ENCODE data around the gene STEAP3.

The STEAP3 gene

GRCh38 chr2:119248751-119249150 is 25.1 kb downstream of the STEAP3 start:
- DNase-seq = no peak

- DNase-seq = no peak
Observed at GRCh38 chr2:119249311-119249710, 25.7 kb downstream of the STEAP3 start.

DNA sequence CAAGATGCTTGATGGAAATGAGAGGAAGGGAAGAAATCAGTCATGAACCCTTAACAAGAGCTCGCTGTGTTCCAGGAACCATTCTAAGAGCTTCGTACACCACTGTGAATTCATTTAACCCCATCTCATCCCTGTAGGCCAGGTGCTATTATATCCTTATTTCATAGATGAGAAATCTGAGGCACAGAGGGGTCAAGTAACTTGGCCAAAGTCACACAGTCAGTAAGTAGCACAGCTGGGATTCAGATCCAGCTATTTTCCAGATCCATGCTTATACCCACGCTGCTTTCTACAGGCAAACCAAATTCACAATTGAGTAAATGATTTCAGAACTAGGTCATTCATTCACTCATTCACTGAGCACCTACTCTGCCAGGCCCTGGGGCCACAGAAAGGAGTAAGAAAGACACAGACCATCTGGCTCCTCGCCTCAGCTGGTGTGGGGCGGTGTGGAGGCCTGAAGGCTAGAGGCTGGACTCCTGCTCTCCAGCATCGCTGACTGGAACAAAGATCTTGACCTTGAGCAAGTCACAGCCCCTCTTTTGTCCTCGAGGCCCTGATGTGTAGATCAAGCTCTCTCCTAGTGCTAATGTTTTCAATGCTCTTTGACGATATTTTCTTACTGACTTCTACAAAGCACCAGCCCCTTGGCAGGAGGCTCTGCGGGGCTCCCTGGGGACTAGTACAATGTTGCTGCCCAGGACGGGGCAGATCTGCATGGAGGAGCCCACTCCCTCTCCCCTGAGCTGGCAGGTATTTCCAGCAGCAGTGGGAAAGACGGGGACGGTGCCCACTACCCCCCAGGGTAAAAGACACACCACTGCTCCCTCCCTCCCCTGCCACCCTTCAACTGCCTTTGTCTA is 26.5 kb downstream of the STEAP3 start:
- no peak for DNase-seq

DNA sequence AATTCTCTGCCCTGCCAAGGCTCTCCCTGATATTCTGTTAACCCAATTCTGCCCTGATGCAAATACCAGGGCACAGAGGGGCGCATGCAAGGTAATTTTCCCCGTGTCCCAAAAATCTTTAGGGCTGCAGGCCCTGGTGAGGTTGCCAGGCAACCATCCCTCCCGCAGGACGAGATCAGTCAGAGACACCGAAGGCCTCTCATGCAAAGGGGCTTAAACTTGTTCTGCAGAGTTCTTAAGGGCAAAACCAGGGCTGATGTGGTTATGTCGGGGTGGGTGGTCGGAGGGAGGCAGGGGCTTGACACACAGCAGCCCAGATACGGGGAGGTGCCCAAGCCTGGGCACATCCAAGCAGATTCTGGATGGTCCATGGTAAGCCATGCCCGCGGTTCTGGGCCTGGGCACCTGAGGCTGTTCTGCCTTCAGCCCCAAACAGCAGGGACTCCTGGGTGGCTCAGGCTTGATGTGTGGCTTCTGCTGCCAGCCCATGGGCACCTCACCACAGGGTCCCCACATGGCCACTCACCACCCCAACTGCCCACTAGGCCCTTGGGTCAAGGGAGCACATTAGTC is 27.2 kb downstream of the STEAP3 start:
- no peak for DNase-seq

DNA sequence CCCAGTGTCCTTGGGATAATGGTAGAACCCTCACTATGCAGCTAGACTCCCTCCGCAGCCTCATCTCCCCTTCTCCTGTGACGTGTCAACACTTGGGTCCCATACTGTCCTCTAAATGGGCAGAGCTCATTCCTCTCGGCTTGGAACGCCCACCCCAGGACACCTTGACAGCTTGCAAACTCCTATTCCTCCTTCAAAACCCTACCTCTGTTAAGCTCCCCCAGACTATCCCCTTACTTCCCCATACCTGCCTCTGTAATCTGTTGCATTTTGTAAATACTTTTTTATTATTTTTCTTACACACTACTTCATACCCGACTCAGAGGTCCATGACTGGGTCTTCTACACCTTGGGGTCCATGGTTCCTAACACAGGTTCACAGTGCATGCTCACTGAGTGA is 28.0 kb downstream of the STEAP3 start:
- DNase-seq = no peak

- DNase-seq = no peak
Observed at GRCh38 chr2:119252186-119253113, 28.8 kb downstream of the STEAP3 start.

GRCh38 chr2:119253114-119253702 is 29.6 kb downstream of the STEAP3 start:
- DNase-seq = no peak

- no peak for DNase-seq
Observed at GRCh38 chr2:119253760-119254600, 30.3 kb downstream of the STEAP3 start.

DNA sequence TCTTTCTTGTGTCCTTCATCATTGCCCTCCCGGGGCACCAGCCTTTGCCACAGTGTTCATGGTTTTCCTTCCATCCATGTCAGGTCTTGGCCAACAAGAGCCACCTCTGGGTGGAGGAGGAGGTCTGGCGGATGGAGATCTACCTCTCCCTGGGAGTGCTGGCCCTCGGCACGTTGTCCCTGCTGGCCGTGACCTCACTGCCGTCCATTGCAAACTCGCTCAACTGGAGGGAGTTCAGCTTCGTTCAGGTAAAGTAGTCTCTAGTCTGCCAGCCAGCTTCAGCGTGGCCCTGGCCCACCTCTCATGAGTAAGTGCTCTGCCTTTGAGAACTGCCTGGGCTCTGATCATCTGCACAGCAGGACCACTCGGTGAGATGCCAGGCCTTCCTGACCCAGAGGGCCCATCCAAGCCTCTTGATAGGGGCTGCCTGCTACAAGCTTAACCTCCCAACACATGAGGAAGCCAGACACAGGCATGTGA is 31.0 kb downstream of the STEAP3 start:
- DNase-seq = no peak

DNA sequence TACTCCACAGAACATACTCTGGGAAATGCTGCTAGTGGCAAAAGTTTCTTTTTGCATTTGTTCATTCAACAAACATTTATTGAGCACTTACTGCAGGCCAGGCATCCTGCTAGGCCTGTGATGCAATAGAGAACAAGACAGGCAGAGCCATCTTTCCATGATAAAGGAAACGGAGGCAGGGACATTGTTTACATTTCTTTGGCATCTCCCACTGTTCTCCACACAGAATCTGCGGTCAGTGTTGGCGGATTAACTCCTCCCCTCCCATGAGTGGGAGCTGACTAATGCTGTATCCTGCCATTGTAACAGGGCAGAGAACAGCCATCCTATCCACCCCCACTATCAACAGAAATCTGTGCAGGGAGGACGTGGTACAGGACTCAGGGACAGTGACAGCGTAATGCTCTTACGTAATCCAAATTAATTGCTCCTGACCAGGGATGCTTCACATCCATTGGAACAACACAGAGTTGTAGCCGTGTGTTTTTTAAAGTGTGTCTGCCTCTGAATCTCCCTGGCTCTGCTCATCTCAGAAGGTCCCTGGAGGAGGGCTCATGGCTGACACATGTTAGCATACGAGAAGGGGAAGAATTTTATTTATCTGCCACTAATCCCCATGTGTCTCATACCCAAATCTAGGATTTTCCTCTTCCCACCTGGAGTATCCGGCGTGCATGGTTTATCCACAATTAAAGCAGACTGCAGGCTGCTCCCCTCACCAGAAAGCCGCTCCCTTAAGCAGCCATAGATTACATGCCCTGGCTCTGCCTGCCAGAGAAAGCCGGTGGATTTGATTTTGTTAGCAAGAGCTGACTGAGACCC is 32.3 kb downstream of the STEAP3 start:
- DNase-seq = no peak

- no peak for DNase-seq
Observed at GRCh38 chr2:119256582-119256921, 32.9 kb downstream of the STEAP3 start.

DNA sequence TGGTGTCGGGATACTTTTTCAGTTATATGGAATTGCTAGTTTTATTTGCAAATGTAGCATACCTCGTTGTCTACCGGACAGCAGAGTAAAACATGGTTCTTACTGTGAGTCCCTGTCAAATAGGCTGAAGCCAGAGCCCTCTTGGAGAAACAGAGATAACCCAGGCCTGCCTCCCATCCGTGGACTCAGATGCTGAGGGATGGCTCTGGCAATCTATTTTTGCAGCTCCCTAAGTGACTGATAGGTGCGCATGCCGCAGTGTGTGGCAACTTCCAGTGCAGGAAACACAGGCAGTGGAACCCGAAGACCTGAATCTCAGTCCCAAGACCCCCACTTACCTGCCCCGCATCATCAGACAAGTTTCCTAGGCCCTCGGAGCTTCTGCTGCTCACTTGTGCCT is 33.6 kb downstream of the STEAP3 start:
- no peak for DNase-seq

GRCh38 chr2:119259296-119259860 is 35.7 kb downstream of the STEAP3 start:
- no peak for DNase-seq

DNA sequence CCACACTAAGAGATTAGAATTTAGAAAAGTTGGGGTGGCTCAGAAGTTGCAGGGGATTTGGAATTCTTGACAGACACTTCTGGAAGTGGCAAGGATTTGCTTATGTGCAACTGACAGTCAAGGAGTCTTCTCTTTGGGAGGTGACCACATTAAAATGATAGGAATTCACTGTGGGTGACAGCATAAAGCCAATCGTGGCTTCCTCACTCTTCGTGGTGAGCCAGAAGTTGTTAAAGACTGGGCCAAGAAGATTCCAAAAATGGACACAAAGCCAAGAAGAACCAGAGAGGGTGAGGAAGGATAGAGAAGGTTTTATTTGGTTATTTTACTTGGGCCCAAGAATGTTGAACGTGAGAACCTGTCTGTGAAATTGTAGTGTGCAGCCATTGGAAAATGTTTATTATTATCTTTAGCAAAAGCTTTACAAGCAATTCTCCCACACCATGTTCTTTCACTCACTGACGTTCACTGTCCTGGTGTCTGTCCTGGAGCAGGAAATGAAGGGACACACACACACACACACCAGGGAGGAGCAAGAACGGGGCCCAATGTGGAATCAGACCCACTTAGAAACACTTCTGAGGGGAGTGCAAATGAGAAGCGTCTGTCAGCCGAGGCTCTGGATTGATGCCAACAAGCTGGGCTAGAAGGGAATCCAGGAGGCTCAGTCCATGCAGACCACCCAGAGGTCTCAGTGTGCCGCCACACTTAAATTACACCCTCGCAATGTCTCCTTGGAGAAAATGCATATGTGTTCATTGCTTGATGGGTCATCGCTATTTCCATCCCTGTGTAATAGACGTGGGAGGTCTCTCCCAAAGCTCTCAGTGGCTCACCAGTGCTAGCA is 37.2 kb downstream of the STEAP3 start:
- no peak for DNase-seq

DNA sequence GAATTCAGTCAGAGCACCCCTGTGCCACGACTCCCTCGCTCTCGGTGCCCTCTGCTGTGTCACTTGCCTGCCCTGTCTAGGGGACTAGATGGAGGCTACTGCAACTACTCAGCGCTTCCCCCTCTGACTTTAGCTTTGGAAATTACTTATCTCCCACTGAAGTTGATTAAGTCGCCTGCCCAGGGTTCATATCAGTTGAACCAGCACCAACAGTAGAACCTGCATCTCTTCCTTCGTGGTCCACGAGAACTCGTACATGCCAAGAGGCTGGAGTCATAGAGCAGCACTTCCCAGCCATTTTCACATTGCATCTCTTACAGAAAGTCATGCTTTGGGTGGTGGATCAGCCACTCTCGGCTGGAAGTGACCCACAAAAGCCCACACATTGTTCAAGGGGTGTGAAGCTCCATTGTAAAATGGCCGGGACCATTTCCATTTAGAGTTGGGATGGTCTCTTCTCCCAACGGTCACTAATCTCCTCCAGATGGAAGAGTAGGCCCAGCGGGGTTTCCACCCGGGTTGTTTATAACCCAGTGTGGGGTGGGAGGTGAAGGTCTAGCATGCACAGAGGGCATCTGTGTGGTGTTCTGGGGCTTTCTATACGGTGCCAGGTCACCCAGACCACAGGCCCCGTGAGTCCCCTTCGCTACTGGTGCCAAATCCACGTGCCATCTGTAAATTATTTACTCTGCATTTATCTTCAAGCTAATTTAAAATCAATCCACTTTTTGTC is 38.0 kb downstream of the STEAP3 start:
- DNase-seq = no peak

DNA sequence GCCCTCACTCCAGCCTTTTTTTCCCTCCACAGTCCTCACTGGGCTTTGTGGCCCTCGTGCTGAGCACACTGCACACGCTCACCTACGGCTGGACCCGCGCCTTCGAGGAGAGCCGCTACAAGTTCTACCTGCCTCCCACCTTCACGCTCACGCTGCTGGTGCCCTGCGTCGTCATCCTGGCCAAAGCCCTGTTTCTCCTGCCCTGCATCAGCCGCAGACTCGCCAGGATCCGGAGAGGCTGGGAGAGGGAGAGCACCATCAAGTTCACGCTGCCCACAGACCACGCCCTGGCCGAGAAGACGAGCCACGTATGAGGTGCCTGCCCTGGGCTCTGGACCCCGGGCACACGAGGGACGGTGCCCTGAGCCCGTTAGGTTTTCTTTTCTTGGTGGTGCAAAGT is 39.4 kb downstream of the STEAP3 start:
- DNase-seq = no peak

- DNase-seq = no peak
Observed at GRCh38 chr2:119263656-119264055, 40.0 kb downstream of the STEAP3 start.

DNA sequence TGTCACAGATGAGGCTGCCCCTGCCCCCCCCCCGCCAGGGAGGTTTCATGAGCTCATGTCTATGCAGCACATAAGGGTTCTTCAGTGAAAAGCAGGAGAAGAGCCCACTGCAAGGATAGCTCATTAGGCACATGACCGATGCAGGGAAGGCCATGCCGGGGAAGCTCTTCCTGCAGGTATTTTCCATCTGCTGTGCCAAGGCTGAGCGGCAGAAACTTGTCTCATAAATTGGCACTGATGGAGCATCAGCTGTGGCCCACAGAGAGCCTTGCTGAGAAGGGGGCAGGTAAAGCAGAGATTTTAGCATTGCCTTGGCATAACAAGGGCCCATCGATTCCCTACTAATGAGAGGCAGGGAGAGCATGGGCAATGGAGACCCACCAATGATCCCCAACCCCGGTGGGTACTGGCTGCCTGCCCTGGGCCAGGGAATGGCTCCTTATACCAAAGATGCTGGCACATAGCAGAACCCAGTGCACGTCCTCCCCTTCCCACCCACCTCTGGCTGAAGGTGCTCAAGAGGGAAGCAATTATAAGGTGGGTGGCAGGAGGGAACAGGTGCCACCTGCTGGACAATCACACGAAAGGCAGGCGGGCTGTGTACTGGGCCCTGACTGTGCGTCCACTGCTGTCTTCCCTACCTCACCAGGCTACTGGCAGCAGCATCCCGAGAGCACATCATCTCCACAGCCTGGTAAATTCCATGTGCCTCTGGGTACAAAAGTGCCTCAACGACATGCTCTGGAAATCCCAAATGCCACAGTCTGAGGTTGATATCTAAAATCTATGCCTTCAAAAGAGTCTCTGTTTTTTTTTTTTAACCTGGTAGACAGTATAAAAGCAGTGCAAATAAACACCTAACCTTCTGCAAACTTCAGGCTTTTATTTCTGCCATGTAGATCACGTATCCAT is 41.4 kb downstream of the STEAP3 start:
- DNase-seq = no peak

Measured in activated naive CD4-positive, alpha-beta T cell (primary cell).